ENCODE data around the gene AFG1L. TPM values are rescaled to one million over a fixed set of nuclear protein-coding genes. Genes with fewer than 3 reads are reported as not detected.

AFG1L gene
- total RNA-seq, result 3.0 and 4.6 TPM in 2 replicates

GRCh38 chr6:108294727-108295625, at the start of gene AFG1L:
Gene AFG1L (plus strand): TSS chr6:108295054. CDS start chr6:108295080, 26 bp downstream.

GRCh38 chr6:108260809-108261569, 33.9 kb upstream of the AFG1L start, which contains the start of gene SNX3:
Gene SNX3 (minus strand): TSS chr6:108261040. CDS start chr6:108260921, 119 bp downstream.

GRCh38 chr6:108560463-108561308, 265.8 kb downstream of the AFG1L start, which contains the start of gene FOXO3:
Gene FOXO3 (plus strand): TSS chr6:108560917. CDS start chr6:108561209, 292 bp downstream.

Other genes with a start within 250 kb of the AFG1L start
- gene OSTM1, start 220.3 kb upstream of the AFG1L start, total RNA-seq, result 26.4 and 35.6 TPM in 2 replicates
- gene NR2E1, start 129.0 kb upstream of the AFG1L start, total RNA-seq, result not detected in 2 replicates
- 172 and 187 TPM in 2 replicates for gene SNX3, start 34.0 kb upstream of the AFG1L start, total RNA-seq

All from pericardium fibroblast (primary cell).